HG03196 (cell line): Measurements from ENCODE around the gene NDUFV1.
A peak's percentile ranks its signal among the peaks of the same experiment; 100 is the strongest.
"Not testable (repeated sequence)": the region's sequence is repeated elsewhere in the genome, so short reads cannot be mapped to it uniquely, and the experiment has no call there.

ENCODE experiments used
- ATAC-seq: cut with Tn5 transposase; IDR thresholded peaks from one replicate; pipeline ENCODE4 v1.9.1; 2021; ENCODE audit not compliant: unreplicated experiment

Gene NDUFV1

DNA sequence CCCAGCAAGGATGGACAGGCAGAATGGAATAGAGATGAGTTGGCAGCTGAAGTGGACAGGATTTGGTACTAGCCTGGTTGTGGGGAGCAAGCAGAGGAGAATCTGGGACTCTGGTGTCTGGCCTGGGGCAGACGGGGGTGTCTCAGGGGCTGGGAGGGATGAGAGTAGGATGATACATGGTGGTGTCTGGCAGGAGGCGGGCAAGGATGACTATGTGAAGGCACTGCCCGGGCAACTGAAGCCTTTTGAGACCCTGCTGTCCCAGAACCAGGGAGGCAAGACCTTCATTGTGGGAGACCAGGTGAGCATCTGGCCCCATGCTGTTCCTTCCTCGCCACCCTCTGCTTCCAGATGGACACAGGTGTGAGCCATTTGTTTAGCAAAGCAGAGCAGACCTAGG lies 20.8 kb upstream of the NDUFV1 start:
- no peak for ATAC-seq

DNA sequence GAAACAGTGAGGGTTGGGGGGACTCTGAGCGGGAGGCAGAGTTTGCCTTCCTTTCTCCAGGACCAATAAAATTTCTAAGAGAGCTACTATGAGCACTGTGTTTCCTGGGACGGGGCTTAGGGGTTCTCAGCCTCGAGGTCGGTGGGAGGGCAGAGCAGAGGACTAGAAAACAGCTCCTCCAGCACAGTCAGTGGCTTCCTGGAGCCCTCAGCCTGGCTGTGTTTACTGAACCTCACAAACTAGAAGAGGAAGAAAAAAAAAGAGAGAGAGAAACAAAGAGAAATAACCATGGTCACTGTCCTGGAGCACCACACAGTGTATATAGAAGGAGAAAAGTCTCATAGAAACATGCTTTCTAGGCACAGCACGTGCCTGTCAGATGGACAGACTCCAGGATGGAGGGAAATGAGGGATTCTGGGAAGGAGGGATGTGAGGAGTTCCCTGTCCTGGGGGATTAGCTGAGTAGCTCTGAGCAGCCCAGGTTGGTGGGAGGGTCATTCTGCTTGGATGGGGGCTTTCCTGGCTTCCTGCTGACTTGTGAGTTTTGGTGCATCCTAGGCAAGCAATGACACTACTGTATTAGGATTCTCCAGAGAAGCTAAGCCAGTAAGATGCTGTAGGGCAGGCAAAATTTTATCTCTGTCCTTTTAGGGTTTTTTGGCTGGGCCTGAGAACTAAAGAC lies 20.0 kb upstream of the NDUFV1 start:
- ATAC-seq, result no peak

DNA sequence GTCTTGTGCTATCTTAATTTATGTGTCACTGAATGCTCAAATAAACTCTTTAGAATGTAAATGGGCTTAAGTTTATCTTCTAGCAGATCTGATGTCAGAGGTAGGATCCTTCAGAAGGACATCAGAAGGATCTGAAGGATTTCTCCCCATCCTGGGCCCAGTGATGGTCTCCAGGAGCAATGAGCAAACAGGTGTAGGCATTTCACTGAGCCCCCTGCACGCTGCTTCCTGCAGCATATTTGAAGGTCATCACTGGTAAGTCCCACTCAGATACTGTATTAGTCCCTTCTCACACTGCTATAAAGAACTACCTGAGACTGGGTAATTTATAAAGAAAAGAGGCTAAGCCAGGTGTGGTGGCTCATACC lies 18.6 kb upstream of the NDUFV1 start:
- ATAC-seq, result peak; percentile 17

DNA sequence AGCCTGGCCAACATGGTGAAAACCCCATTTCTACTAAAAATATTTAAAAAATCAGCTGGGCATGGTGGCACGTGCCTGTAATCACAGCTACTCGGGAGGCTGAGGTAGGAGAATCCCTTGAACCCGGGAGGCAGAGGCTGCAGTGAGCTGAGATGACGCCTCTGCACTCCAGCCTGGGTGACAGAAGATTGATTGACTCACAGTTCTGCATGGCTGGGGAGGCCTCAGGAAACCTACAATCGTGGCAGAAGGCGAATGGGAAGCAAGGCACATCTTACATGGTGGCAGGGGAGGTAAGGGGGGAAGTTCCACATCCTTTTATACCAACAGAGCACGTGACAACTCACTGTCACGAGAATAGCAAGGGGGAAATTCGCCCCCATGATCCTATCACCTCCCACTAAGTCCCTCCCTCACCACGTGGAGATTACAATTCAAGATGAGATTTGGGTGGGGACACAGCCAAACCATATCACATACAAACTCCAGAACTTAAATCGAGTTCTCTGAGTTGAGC lies 17.8 kb upstream of the NDUFV1 start:
- ATAC-seq, result not testable (repeated sequence)

DNA sequence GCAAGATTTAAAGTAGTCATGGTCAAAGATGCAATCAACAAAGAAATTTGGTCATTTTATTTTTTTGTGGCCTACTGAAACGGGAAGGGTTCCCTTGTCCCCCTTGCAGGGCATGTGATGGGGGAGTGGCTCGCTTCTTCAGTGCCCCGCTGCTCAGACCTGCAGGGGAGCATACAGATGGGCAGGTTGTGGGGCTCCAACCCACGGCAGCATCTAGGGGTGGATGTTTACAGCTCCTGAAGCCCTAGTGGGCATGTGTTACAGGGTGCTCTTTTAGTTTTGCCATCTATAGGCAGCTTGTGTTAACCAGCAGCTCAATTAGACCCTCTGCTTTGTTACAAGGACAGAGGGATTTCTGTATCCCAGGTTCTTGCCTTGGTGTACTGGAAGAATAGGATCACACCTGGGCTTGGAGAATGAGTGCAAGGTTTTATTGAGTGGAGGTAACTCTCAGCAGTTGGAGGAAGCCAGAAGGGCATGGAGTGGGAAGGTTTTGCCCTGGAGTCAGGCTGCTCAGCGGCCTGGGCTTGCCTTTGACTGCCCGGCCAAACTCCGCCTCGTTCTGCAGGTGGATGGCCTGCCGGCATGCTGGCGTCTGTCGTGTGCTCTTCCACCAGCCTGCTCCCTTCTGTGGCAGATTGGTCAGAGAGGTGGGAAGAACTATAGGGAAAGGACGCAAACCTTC lies 13.7 kb upstream of the NDUFV1 start:
- no peak for ATAC-seq

DNA sequence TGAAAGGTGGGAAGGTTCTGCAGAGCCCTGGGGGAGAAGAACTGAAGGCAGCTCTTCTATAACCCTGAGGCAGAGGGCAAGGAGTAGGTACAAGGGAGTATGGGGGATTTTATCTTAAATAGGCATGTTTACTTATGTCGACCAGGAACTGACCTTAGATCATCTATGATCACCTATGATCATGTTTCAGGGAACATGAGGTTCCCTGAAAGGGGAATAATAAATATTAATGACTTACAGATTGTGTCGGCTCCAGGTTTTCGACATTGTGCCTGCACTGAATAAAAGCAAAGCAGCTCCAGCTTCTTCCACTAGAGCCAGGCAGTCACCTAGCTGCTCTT lies 13.2 kb upstream of the NDUFV1 start:
- no peak for ATAC-seq

DNA sequence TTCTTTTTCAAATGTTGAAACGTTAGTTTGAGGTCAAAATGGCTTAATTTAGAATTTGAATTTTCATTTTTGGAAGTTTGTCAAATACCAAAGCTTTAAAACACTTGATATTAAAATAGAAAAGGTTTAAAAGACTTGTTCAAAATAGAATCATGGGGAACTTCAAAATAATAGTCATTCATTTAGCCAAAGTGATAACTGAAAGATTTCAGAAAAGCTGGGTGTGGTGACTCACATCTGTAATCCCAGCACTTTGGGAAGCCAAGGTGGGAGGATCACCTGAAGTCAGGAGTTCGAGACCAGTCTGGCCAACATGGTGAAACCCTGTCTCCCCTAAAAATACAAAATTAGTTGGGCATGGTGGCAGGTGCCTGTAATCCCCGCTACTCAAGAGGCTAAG lies 12.3 kb upstream of the NDUFV1 start:
- no peak for ATAC-seq

DNA sequence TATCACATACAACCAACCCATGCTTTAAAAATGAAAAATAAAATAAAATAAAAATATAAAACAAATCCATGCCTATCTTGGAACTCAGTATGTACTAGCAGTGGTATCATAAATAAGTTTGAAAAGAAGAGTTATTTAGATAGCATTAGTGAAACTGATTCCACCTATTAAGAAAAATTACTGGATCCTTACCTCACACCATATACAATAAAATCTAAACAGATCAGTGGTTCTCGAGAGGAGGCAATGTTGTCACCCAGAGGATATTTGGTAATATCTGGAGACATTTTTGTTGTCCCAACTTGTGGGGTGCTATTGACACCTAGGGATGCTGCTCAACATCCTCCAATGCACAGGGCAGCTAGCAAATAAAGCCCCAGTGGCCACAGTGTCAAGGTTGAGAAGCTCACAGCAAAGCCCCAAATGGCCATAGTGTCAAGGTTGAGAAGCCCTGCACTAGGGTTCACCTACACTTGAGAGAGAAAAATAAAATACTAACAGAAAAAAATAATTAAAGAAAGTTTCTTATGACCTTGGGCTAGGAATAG lies 9.9 kb upstream of the NDUFV1 start:
- no peak for ATAC-seq

DNA sequence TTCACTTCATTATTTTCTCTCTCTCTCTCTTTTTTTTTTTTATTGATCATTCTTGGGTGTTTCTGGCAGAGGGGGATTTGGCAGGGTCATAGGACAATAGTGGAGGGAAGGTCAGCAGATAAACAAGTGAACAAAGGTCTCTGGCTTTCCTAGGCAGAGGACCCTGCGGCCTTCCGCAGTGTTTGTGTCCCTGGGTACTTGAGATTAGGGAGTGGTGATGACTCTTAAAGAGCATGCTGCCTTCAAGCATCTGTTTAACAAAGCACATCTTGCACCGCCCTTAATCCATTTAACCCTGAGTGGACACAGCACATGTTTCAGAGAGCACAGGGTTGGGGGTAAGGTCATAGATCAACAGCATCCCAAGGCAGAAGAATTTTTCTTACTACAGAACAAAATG lies 9.3 kb upstream of the NDUFV1 start:
- ATAC-seq, result not testable (repeated sequence)

DNA sequence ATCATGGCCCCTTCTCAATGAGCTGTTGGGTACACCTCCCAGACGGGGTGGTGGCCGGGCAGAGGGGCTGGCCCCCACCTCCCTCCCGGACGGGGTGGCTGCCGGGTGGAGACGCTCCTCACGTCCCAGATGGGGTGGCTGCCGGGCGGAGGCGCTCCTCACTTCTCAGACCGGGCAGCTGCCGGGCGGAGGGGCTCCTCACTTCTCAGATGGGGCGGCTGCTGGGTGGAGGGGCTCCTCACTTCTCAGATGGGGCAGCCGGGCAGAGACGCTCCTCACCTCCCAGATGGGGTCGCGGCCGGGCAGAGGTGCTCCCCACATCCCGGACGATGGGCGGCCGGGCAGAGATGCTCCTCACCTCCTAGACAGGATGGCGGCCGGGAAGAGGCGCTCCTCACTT lies 8.8 kb upstream of the NDUFV1 start:
- ATAC-seq, result not testable (repeated sequence)

DNA sequence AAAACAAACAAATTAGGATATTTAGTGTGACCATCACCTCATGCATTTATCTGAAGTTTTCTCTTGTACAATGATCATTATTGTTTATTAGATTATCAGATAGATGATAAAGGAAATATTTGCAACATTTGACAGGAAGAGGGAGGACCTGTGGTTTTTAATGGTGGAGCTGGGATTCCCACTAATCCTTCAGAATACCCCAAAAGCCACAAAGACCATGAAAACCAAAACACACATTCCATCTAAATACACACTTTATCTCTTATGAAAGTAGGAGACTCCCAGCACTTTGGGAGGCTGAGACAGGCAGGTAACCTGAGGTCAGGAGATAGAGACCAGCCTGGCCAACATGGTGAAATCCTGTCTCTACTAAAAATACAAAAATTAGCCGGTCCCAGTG lies 7.6 kb upstream of the NDUFV1 start:
- ATAC-seq, result no peak

DNA sequence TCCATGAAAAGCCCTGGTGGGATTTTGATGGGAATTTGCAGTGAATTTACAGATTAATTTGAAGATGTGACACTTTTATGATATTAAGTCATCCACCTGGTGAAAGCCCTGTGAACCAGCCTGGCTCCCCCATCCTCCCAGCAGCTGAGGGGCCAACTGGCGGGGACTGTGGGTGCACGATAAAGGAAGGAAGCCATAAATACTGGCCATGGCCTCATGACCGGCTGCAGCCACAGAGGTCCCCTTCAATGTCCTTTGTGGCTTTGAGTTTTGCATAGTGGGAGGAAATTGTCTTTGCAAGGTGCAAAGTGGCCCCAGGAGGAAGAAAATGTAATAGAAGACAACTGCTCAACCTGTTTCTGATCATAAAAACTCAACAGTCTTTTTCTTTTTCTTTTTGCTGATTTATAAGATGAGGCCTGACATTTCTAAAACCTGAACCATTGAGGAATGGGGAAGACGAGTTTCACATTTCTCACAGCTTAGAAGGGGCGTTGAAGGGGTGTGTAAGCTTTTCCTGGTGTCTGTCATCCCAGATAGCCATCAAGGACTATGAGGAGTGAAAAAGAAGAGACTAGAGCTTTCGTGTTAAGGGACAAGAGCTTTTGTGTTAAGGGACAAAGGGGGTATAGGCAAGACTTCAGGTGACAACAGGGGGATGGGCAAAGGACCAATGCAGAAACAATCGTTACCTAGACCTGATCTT lies 6.3 kb upstream of the NDUFV1 start:
- ATAC-seq, result peak; percentile 77

DNA sequence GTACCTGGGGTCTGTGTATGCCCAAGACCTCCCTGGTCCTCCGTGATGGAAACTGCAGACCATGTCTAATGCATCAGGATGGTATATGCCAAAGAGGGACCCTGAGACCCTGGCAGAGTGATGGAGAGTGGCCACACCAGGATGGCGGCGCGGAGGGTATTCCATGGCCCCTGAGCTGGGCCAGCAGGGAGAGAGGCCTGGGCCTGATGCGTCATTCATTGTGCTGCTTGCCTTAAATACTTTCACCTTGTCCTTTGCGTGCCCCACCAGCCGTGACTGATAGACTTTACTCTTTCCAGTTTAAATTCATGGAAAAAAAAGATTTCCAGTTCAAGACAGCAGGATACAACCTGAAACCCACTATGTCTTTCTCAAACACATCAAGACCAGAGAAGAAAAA lies 5.6 kb upstream of the NDUFV1 start:
- ATAC-seq, result no peak

DNA sequence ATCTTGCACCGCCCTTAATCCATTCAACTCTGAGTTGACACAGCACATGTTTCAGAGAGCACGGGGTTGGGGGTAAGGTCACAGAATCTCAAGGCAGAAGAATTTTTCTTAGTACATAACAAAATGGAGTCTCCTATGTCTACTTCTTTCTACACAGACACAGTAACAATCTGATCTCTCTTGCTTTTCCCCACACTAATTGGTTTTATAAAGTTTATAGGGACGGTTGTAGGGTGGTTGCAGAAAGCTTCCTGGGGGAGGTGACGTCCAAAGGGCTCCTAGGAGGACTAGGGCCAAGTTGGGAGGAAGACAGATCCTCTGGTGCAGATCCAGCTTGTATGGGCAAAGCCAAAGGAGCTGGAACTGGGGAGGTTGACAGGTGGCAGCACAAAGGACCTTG lies 2.6 kb upstream of the NDUFV1 start:
- not testable (repeated sequence) for ATAC-seq

DNA sequence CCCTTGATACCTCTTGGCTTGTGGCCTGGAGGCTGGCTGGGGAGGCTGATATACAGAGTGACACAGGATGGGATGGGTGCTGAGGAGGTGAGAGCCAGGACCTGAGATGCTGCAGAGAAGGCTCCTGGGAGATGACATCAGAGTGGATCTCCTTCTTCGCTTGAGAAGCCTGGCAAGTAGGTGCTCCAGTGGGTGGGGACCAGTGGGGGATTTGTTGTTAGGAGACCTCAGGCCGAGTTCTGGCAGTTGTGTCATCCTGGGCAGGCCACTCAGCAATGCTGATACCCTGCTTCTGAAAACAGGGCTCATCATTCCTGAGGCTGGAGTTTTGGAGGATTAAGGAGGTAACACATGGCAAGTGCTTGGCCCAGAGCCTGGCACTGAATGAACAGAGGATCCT lies 1.9 kb upstream of the NDUFV1 start:
- no peak for ATAC-seq

DNA sequence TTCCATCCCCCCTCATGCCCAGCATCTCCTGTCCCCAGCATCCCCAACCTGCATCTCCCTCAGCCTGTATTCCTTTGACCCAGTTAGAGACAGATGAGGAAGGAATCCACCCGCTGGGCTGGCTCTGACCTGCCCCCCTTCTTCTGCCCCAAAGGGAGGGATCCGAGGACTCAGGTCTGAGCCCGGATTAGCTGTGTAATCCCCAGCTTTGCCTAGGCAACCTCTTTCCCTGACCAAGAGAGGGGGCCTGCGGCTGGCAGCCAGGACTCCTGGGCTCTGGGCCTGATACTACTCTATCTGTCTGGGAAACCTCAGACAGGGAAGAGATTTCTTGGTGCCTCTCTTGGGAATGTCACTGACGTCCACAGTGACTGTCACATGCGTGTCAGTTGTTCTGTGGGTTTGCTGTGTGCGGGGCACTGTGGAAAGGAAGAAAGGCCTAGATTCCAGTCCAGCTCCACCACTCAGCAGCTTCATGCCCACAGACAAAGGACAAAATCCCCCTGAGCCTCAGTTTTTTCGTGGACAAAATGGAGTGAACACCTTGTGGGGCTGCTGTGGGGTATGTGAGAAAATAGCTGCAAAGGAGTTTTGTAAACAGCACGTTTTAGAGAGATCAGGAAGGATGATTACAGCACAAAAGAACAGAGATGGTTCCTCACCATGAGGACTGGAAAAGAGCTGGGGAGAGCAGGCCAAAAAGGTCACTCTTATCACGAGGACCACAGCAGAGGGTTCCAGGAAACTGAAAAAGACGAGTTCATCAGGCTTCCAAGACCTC lies 1.3 kb upstream of the NDUFV1 start:
- no peak for ATAC-seq

DNA sequence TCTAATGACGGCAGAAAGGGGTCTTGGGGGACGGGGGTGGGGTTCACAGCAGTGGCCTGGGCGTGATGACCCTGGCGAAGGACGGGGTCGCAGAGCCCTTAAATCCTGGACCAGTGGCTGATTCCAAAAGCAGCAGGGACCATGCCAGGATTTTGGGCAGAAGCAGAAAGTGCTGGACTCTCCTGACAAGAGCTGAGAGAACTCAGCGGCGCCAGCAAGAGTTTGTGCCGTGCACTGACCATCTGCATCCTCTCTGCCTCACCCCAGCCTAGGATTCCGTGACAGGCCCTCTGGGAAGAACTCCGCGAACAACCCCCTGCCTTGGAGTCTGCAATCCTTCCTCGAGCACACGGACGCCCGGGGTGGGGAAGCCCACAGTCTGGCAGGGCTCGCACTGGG lies 644 bp upstream of the NDUFV1 start:
- no peak for ATAC-seq

DNA sequence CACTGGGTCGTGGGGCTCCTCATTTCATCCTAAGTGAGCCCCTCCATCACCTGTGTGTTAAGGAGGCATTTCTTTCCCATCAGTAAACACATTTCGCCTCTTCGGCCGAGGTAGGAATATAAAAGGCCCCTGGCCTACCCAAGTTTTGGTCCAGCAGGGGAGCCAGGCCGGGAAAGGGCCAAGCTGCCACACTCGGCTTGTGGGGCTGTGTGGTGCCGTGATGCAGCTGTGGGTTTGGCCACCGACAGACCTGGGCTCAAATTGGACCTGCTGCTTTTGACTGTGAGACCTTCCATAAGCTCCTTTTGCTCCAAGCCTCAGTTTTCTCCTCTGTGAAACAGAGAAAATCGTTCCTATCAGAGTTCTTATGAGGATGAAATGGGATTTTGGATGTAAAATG lies 771 bp downstream of the NDUFV1 start:
- ATAC-seq, result no peak

DNA sequence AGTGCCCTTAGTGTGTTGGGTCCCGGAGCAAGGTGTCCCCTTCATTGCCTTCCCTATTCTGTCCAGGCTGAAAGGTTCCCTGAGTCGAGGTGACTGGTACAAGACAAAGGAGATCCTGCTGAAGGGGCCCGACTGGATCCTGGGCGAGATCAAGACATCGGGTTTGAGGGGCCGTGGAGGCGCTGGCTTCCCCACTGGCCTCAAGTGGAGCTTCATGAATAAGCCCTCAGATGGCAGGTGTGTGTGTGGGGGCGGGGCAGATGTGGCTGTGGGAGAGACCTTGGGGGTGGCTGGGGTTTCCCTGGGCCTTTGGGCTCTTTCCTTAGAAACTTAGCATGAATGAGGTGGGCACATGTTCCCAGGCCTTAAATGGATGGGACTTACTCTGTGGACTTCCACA lies 1.8 kb downstream of the NDUFV1 start:
- ATAC-seq, result no peak

DNA sequence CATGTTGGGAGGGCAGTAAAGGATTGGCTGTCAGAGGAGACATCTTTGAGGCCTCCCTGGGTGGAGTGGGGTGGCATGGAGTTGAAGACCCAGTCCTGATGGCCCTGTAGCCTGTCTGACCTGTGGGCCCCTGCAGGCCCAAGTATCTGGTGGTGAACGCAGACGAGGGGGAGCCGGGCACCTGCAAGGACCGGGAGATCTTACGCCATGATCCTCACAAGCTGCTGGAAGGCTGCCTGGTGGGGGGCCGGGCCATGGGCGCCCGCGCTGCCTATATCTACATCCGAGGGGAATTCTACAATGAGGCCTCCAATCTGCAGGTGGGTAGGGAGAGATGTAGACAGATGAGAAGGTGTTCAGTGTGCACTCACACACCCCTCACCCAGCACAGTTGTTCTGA lies 2.6 kb downstream of the NDUFV1 start:
- ATAC-seq, result no peak

DNA sequence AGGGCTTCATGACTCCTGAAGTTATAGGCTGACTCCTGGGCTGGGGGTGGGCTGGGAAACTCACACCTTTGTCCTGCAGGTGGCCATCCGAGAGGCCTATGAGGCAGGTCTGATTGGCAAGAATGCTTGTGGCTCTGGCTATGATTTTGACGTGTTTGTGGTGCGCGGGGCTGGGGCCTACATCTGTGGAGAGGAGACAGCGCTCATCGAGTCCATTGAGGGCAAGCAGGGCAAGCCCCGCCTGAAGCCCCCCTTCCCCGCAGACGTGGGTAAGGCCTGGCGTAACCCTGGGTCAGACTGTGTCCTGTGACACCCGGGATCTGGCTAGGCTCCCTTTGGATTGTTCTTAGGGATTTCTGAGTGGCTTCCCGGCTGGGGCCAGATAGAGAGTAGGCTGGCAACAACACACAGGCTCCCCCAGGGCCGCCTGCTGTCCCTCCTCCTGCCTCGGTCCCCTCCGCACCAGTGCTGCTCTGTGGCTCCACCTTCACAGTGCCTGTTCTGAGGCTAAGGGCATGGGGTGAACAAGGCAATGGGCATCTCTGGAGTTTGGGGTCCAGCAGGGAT lies 3.6 kb downstream of the NDUFV1 start:
- no peak for ATAC-seq
